Measurements from ENCODE around the gene ZNF684.
"Not testable (repeated sequence)": the region's sequence is repeated elsewhere in the genome, so short reads cannot be mapped to it uniquely, and the experiment has no call there.

ZNF684 gene

GRCh38 chr1:40546957-40547356 lies 15.5 kb downstream of the ZNF684 start:
- no peak for TF ChIP-seq CTCF (IDR thresholded peaks at IDR 0.05; ENCODE audit: low read depth, low read length)
- no peak for DNase-seq (ENCODE audit: low read depth, low spot score)
- in situ Hi-C loops (cut with HindIII; ENCODE audit: low sequenced_read_pairs) = no loop called here

GRCh38 chr1:40553017-40553416 lies 21.6 kb downstream of the ZNF684 start:
- in situ Hi-C loops (cut with HindIII; ENCODE audit: low sequenced_read_pairs) = no loop called here
- TF ChIP-seq CTCF (IDR thresholded peaks at IDR 0.05; ENCODE audit: low read depth, low read length) = no peak
- no peak overlapping the region for H3K4me3 ChIP-seq (ENCODE audit: low read depth, low read length)

More at GRCh38 chr1:40546957-40547356, 15.5 kb downstream of the ZNF684 start:
- H3K4me3 ChIP-seq (ENCODE audit: low read depth, low read length) = no peak overlapping the region

GRCh38 chr1:40554807-40555206 lies 23.4 kb downstream of the ZNF684 start:
- DNase-seq (ENCODE audit: low read depth, low spot score); in situ Hi-C loops (cut with HindIII; ENCODE audit: low sequenced_read_pairs); H3K4me3 ChIP-seq (ENCODE audit: low read depth, low read length): not testable (repeated sequence)

More at GRCh38 chr1:40553017-40553416, 21.6 kb downstream of the ZNF684 start:
- DNase-seq (ENCODE audit: low read depth, low spot score) = no peak

GRCh38 chr1:40556121-40556520 lies 24.7 kb downstream of the ZNF684 start:
- no peak for TF ChIP-seq CTCF (IDR thresholded peaks at IDR 0.05; ENCODE audit: low read depth, low read length)
- in situ Hi-C loops (cut with HindIII; ENCODE audit: low sequenced_read_pairs) = no loop called here
- no peak overlapping the region for H3K4me3 ChIP-seq (ENCODE audit: low read depth, low read length)
- no peak for DNase-seq (ENCODE audit: low read depth, low spot score)

GRCh38 chr1:40558241-40558640 lies 26.8 kb downstream of the ZNF684 start:
- H3K4me3 ChIP-seq (ENCODE audit: low read depth, low read length); in situ Hi-C loops (cut with HindIII; ENCODE audit: low sequenced_read_pairs); DNase-seq (ENCODE audit: low read depth, low spot score): not testable (repeated sequence)

- TF ChIP-seq CTCF (IDR thresholded peaks at IDR 0.05; ENCODE audit: low read depth, low read length) = no peak
- no peak for DNase-seq (ENCODE audit: low read depth, low spot score)
- in situ Hi-C loops (cut with HindIII; ENCODE audit: low sequenced_read_pairs) = no loop called here
- no peak overlapping the region for H3K4me3 ChIP-seq (ENCODE audit: low read depth, low read length)
Observed at GRCh38 chr1:40562185-40562584, 30.7 kb downstream of the ZNF684 start.

- no peak overlapping the region for H3K4me3 ChIP-seq (ENCODE audit: low read depth, low read length)
- no peak for TF ChIP-seq CTCF (IDR thresholded peaks at IDR 0.05; ENCODE audit: low read depth, low read length)
- in situ Hi-C loops (cut with HindIII; ENCODE audit: low sequenced_read_pairs) = no loop called here
- no peak for DNase-seq (ENCODE audit: low read depth, low spot score)
Observed at GRCh38 chr1:40563266-40563665, 31.8 kb downstream of the ZNF684 start.

GRCh38 chr1:40564506-40564905 lies 33.1 kb downstream of the ZNF684 start:
- DNase-seq (ENCODE audit: low read depth, low spot score) = no peak
- in situ Hi-C loops (cut with HindIII; ENCODE audit: low sequenced_read_pairs) = no loop called here
- TF ChIP-seq CTCF (IDR thresholded peaks at IDR 0.05; ENCODE audit: low read depth, low read length) = no peak
- H3K4me3 ChIP-seq (ENCODE audit: low read depth, low read length) = no peak overlapping the region
